Astrocyte (in vitro differentiated cells and primary cell): ENCODE measurements around the gene FOXK2. TPM values are rescaled to one million over a fixed set of nuclear protein-coding genes. Genes with fewer than 3 reads are reported as not detected.

Experiments used
- DNase-seq: peaks from one replicate; pipeline ENCODE4 v3.0.0-alpha.2; 2010; ENCODE audit warnings: low read depth
- FAIRE-seq: peaks from 2 replicates; lab custom pipeline; 2011; peaks lifted over from hg19 to GRCh38; lab: Jason Lieb, UNC
- H2AFZ ChIP-seq: 2 replicates; pipeline ENCODE4 v1.6.0; 2012; ENCODE audit warnings: low read depth, low read length, inconsistent platforms
- H3K27ac ChIP-seq: 2 replicates; pipeline ENCODE4 v1.5.1; 2011; ENCODE audit warnings: low read depth, low read length, inconsistent platforms
- H3K27me3 ChIP-seq: 2 replicates; pipeline ENCODE4 v1.6.0; 2011; ENCODE audit warnings: low read length, inconsistent platforms; ENCODE audit not compliant: insufficient read depth
- H3K36me3 ChIP-seq: 2 replicates; pipeline ENCODE4 v1.5.1; 2011; ENCODE audit warnings: low read length, inconsistent platforms; ENCODE audit not compliant: insufficient read depth
- H3K4me1 ChIP-seq: 2 replicates; pipeline ENCODE4 v1.5.1; 2011; ENCODE audit warnings: low read length, inconsistent platforms; ENCODE audit not compliant: insufficient read depth
- H3K4me2 ChIP-seq: 2 replicates; pipeline ENCODE4 v1.6.0; 2012; ENCODE audit warnings: low read length, inconsistent platforms
- H3K4me3 ChIP-seq: 2 replicates; pipeline ENCODE4 v1.5.1; 2011; ENCODE audit warnings: low read depth, mild to moderate bottlenecking, low read length, inconsistent platforms; ENCODE audit not compliant: insufficient read depth
- H3K79me2 ChIP-seq: 2 replicates; pipeline ENCODE4 v1.6.0; 2012; ENCODE audit warnings: mild to moderate bottlenecking, low read length, inconsistent platforms; ENCODE audit not compliant: insufficient read depth
- H3K9ac ChIP-seq: 2 replicates; pipeline ENCODE4 v1.6.0; 2012; ENCODE audit warnings: mild to moderate bottlenecking, low read length, inconsistent platforms
- H3K9me3 ChIP-seq: 2 replicates; pipeline ENCODE4 v1.5.1; 2012; ENCODE audit warnings: low read depth, mild to moderate bottlenecking, low read length, inconsistent platforms; ENCODE audit not compliant: insufficient read depth
- H4K20me1 ChIP-seq: 2 replicates; pipeline ENCODE4 v1.6.0; 2012; ENCODE audit warnings: low read length, inconsistent platforms; ENCODE audit not compliant: insufficient read depth
- H3K27ac Mint-ChIP-seq: one replicate; pipeline ENCODE4 v1.8.0; 2021; ENCODE audit warnings: mild to moderate bottlenecking, mixed read lengths; ENCODE audit not compliant: unreplicated experiment
- H3K27me3 Mint-ChIP-seq: one replicate; pipeline ENCODE4 v1.8.0; 2021; ENCODE audit warnings: low read depth, mixed read lengths; ENCODE audit not compliant: unreplicated experiment
- H3K36me3 Mint-ChIP-seq: one replicate; pipeline ENCODE4 v1.8.0; 2021; ENCODE audit warnings: low read depth, mixed read lengths; ENCODE audit not compliant: unreplicated experiment
- H3K4me1 Mint-ChIP-seq: one replicate; pipeline ENCODE4 v1.8.0; 2021; ENCODE audit warnings: low read depth, mixed read lengths; ENCODE audit not compliant: unreplicated experiment
- H3K4me3 Mint-ChIP-seq: one replicate; pipeline ENCODE4 v1.8.0; 2021; ENCODE audit warnings: mild to moderate bottlenecking, moderate library complexity, mixed read lengths; ENCODE audit not compliant: unreplicated experiment
- H3K9me3 Mint-ChIP-seq: one replicate; pipeline ENCODE4 v1.8.0; 2021; ENCODE audit warnings: mild to moderate bottlenecking, mixed read lengths; ENCODE audit not compliant: unreplicated experiment
- CTCF ChIP-seq: IDR thresholded peaks from 2 replicates; pipeline ENCODE4 v1.5.1; 2011; ENCODE audit warnings: low read depth, mild to moderate bottlenecking, inconsistent platforms, low read length, moderate library complexity; ENCODE audit not compliant: insufficient read depth
- EZH2 ChIP-seq: IDR thresholded peaks from 2 replicates; pipeline ENCODE4 v1.6.1; 2012; ENCODE audit warnings: mild to moderate bottlenecking, low read length, inconsistent platforms; ENCODE audit not compliant: insufficient read depth
- total RNA-seq: library from RNA; stranded (reverse); gene quantifications from 2 replicates; pipeline ENCODE4 v1.2.1, GENCODE V29; 2021

The FOXK2 gene
- total RNA-seq, 1 donor from 2014 or later: 68.0 TPM

GRCh38 chr17:82648165-82648668 lies 128.7 kb downstream of the FOXK2 start, which contains the start of gene WDR45B:
WDR45B (minus strand) TSS chr17:82648444; CDS start chr17:82648340, 104 bp downstream.
- Mint-ChIP-seq H3K27ac (peak within 1 kb of the TSS; percentile 87), H3K4me1 (peaks cover 7% of the 10 kb centered on the region), H3K27me3 (no peaks in the 10 kb centered on the region), H3K9me3 (no peaks in the 10 kb centered on the region), H3K4me3 (peak within 1 kb of the TSS; percentile 89), H3K36me3 (peaks cover 2% of the 10 kb centered on the region)
- H4K20me1 ChIP-seq: peaks cover 46% of the 10 kb centered on the region
- H3K9ac ChIP-seq: peak within 1 kb of the TSS; percentile 95
- DNase-seq: peak; percentile 96
- peaks cover 4% of the 10 kb centered on the region for H3K4me1 ChIP-seq
- peaks cover 12% of the 10 kb centered on the region for H3K36me3 ChIP-seq
- no peaks in the 10 kb centered on the region for H3K9me3 ChIP-seq
- H3K4me2 ChIP-seq: peak within 1 kb of the TSS; percentile 99
- no peak for FAIRE-seq
- no peaks in the 10 kb centered on the region for H3K27me3 ChIP-seq
- peak within 1 kb of the TSS; percentile 92 for H3K27ac ChIP-seq
- no peak for TF ChIP-seq EZH2
- TF ChIP-seq CTCF: no peak
- peak within 1 kb of the TSS; percentile 86 for H3K4me3 ChIP-seq
- H3K79me2 ChIP-seq: peaks cover 50% of the 10 kb centered on the region
- H2AFZ ChIP-seq: peak within 1 kb of the TSS; percentile 83

- peaks cover 7% of the 10 kb centered on the region for H3K4me1 Mint-ChIP-seq
- no peaks in the 10 kb centered on the region for H3K9me3 Mint-ChIP-seq
- Histone ChIP-seq H2AFZ (peak overlapping the region; percentile 81), H3K27ac (no peak overlapping the region), H3K36me3 (peaks cover 6% of the 10 kb centered on the region), H3K9me3 (no peaks in the 10 kb centered on the region), H3K9ac (peak overlapping the region; percentile 68), H3K27me3 (no peaks in the 10 kb centered on the region), H3K4me3 (peak overlapping the region; percentile 57), H4K20me1 (peaks cover 40% of the 10 kb centered on the region), H3K4me1 (peaks cover 4% of the 10 kb centered on the region), H3K4me2 (peak overlapping the region; percentile 86), H3K79me2 (peaks cover 44% of the 10 kb centered on the region)
- FAIRE-seq (no peak), DNase-seq (no peak)
- H3K4me3 Mint-ChIP-seq: peak overlapping the region; percentile 20
- H3K36me3 Mint-ChIP-seq: peaks cover 1% of the 10 kb centered on the region
- peaks cover 2% of the 10 kb centered on the region for H3K27me3 Mint-ChIP-seq
- no peak overlapping the region for H3K27ac Mint-ChIP-seq
- TF ChIP-seq CTCF (no peak), EZH2 (no peak)
Observed at GRCh38 chr17:82648742-82649331, 129.3 kb downstream of the FOXK2 start.
